ENCODE results near the gene ZMYND11.
"Not testable (repeated sequence)": the region's sequence is repeated elsewhere in the genome, so short reads cannot be mapped to it uniquely, and the experiment has no call there.

GRCh38 chr10:264160-265073, 129.2 kb downstream of the ZMYND11 start:
- TF ChIP-seq FOXJ3 (CRISPR knock-in tag; IDR thresholded peaks at IDR 0.05); KAT8 (IDR thresholded peaks at IDR 0.05; ENCODE audit: low read depth); ZNF274 (IDR thresholded peaks at IDR 0.05; ENCODE audit: borderline replicate concordance, low read depth, low read length); CTCF (IDR thresholded peaks at IDR 0.05 in 2 of 3, conservative IDR thresholded peaks at IDR 0.05 in 1 of 3; ENCODE audit: insufficient read depth in 2 of 3, low read depth in 1 of 3, low read length in 3 of 3); JUNB (CRISPR knock-in tag; conservative IDR thresholded peaks at IDR 0.05); RCOR1 (IDR thresholded peaks at IDR 0.05; ENCODE audit: borderline replicate concordance in 1 of 2, low read depth in 2 of 2, low read length in 2 of 2); RBBP5 (IDR thresholded peaks at IDR 0.05; ENCODE audit: borderline replicate concordance, insufficient read depth, low read length, poor library complexity, severe bottlenecking); ZNF165 (CRISPR knock-in tag; IDR thresholded peaks at IDR 0.05; ENCODE audit: borderline replicate concordance); E4F1 (CRISPR knock-in tag; IDR thresholded peaks at IDR 0.05; ENCODE audit: borderline replicate concordance); EZH2 (IDR thresholded peaks at IDR 0.05; ENCODE audit: borderline replicate concordance, low read depth, low read length); ZNF347 (CRISPR knock-in tag; IDR thresholded peaks at IDR 0.05; ENCODE audit: low read depth): not testable (repeated sequence)

Data from K562 (cell line).